ENCODE data around the gene ZNF577. TPM values are rescaled to one million over a fixed set of nuclear protein-coding genes. Genes with fewer than 3 reads are reported as not detected.

Gene ZNF577
- total and polyA plus RNA-seq, 2 donors (not counting 1 experiment from before 2014, with no cell fraction given) = 15.9 to 26.0 TPM

DNA sequence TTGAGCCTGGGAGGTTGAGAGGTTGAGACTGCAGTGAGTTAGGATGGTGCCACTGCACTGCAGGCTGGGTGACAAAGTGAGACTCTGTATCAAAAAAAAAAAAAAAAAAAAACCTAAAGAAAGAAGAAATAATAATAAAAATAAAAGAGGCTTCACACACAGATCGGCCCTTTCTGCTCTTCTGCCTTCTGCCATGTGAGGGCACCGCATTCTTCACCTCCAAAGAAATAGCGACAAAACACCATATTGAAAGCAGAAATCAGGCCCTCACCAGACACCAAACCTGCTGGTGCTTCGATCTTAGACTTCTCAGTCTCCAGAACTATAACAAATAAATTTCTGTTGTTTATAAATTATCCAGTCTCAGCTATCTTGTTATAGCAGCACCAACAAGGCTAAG lies 14.1 kb upstream of the ZNF577 start:
- POLR2A ChIA-PET = no interaction called here

More for the DNA sequence above, 14.1 kb upstream of the ZNF577 start:
- peaks cover 16 to 32% of the 10 kb centered on the region in 2 experiments for H3K36me3 ChIP-seq (replicated peaks in 1 of 2; ENCODE audit: control extremely low read depth in 1 of 2, control insufficient read depth in 1 of 2, extremely low read depth in 1 of 2, insufficient read depth in 2 of 2, low read length in 1 of 2)
- no peak overlapping the region for H3K4me3 Mint-ChIP-seq
- H3K4me3 ChIP-seq (ENCODE audit: control extremely low read depth in 1 of 5, extremely low read depth in 1 of 5, insufficient read depth in 1 of 5, low read depth in 2 of 5, low read length in 4 of 5) = no peak overlapping the region
- peaks cover 6% of the 10 kb centered on the region for H3K27me3 Mint-ChIP-seq
- no peak overlapping the region for H2AFZ ChIP-seq (ENCODE audit: insufficient read depth, low read depth, low read length, poor library complexity, severe bottlenecking)
- TF ChIP-seq CTCF (IDR thresholded peaks at IDR 0.05) (no peak), EZH2 (IDR thresholded peaks at IDR 0.05; ENCODE audit: borderline replicate concordance, insufficient read depth, low read depth, low read length, poor library complexity, severe bottlenecking) (no peak)
- peaks cover 9% of the 10 kb centered on the region for H3K9me3 Mint-ChIP-seq (ENCODE audit: insufficient read depth)
- DNase-seq (no peak), ATAC-seq (ENCODE audit: low read depth) (no peak)
- H3K4me1 ChIP-seq (ENCODE audit: control insufficient read depth in 2 of 2, insufficient read depth in 2 of 2, low read length in 2 of 2) = peaks cover 6 to 15% of the 10 kb centered on the region in 2 donors
- H3K4me1 Mint-ChIP-seq = peaks cover 21% of the 10 kb centered on the region
- no peak overlapping the region for H3K27ac Mint-ChIP-seq
- H3K9ac ChIP-seq (ENCODE audit: low read length) = no peak overlapping the region
- no peak overlapping the region for H3K27ac ChIP-seq (ENCODE audit: low read length in 2 of 2)
- H3K79me2 ChIP-seq (ENCODE audit: control insufficient read depth, insufficient read depth, low read length) = peaks cover 76% of the 10 kb centered on the region
- intact Hi-C loops (cut with micrococcal nuclease) = no loop called here
- peaks cover 8 to 69% (median 48%) of the 10 kb centered on the region in 3 donors for H3K9me3 ChIP-seq (ENCODE audit: control extremely low read depth in 1 of 3, control insufficient read depth in 2 of 3, insufficient read depth in 1 of 3, low read length in 2 of 3)
- WGBS (ENCODE audit: insufficient coverage) = 92% methylated on average over 2 of the region's 4 CpGs
- CTCF ChIA-PET = no interaction called here
- H3K4me2 ChIP-seq (replicated peaks; ENCODE audit: low read depth, low read length, poor library complexity, severe bottlenecking) = no peak overlapping the region
- H3K27me3 ChIP-seq (replicated peaks in 1 of 4; ENCODE audit: control extremely low read depth in 1 of 4, control insufficient read depth in 3 of 4, insufficient read depth in 4 of 4, low read length in 3 of 4) = peaks cover 0 to 7% (median 0%) of the 10 kb centered on the region in 4 experiments
- H4K20me1 ChIP-seq (ENCODE audit: control insufficient read depth, insufficient read depth, low read length, poor library complexity, severe bottlenecking) = no peaks in the 10 kb centered on the region
